ENCODE results near the gene ATP6V0A4.
A peak's percentile ranks its signal among the peaks of the same experiment; 100 is the strongest.
"Not testable (repeated sequence)": the region's sequence is repeated elsewhere in the genome, so short reads cannot be mapped to it uniquely, and the experiment has no call there.

Gene ATP6V0A4

GRCh38 chr7:138749960-138750359 lies 48.0 kb downstream of the ATP6V0A4 start:
- DNase-seq = no peak

- no peak for DNase-seq
These were observed 49.3 kb downstream of the ATP6V0A4 start for GRCh38 chr7:138748666-138749065.

- no peak for DNase-seq
These were observed 51.9 kb downstream of the ATP6V0A4 start for GRCh38 chr7:138746073-138746472.

GRCh38 chr7:138745189-138745588 lies 52.8 kb downstream of the ATP6V0A4 start:
- DNase-seq = no peak

- DNase-seq = no peak
These were observed 56.6 kb downstream of the ATP6V0A4 start for GRCh38 chr7:138741453-138741735.

- no peak for DNase-seq
These were observed 58.1 kb downstream of the ATP6V0A4 start for GRCh38 chr7:138739859-138740258.

- no peak for DNase-seq
These were observed 59.3 kb downstream of the ATP6V0A4 start for GRCh38 chr7:138738551-138739335.

GRCh38 chr7:138738114-138738513 lies 59.9 kb downstream of the ATP6V0A4 start:
- DNase-seq = no peak

GRCh38 chr7:138735399-138735798 lies 62.6 kb downstream of the ATP6V0A4 start:
- DNase-seq = no peak

- not testable (repeated sequence) for DNase-seq
These were observed 66.3 kb downstream of the ATP6V0A4 start for GRCh38 chr7:138731733-138732132.

GRCh38 chr7:138729444-138729843 lies 68.6 kb downstream of the ATP6V0A4 start:
- DNase-seq = no peak

GRCh38 chr7:138727336-138728099 lies 70.5 kb downstream of the ATP6V0A4 start:
- no peak for DNase-seq

GRCh38 chr7:138726288-138726687 lies 71.7 kb downstream of the ATP6V0A4 start:
- peak; percentile 20 for DNase-seq

- DNase-seq = no peak
These were observed 77.7 kb downstream of the ATP6V0A4 start for GRCh38 chr7:138720286-138720685.

GRCh38 chr7:138716889-138717288 lies 81.1 kb downstream of the ATP6V0A4 start:
- no peak for DNase-seq

GRCh38 chr7:138713191-138713590 lies 84.8 kb downstream of the ATP6V0A4 start:
- no peak for DNase-seq

GRCh38 chr7:138712652-138713051 lies 85.3 kb downstream of the ATP6V0A4 start:
- DNase-seq = no peak

- DNase-seq = no peak
These were observed 87.2 kb downstream of the ATP6V0A4 start for GRCh38 chr7:138710536-138711385.

GRCh38 chr7:138705167-138705566 lies 92.8 kb downstream of the ATP6V0A4 start:
- no peak for DNase-seq

GRCh38 chr7:138701537-138701923 lies 96.5 kb downstream of the ATP6V0A4 start:
- DNase-seq = no peak

- no peak for DNase-seq
These were observed 97.0 kb downstream of the ATP6V0A4 start, which contains the start of gene SVOPL for GRCh38 chr7:138700857-138701536. Gene SVOPL (minus strand): TSS chr7:138701362. CDS start chr7:138679045, 22,317 bp downstream.

GRCh38 chr7:138699661-138700060 lies 98.3 kb downstream of the ATP6V0A4 start:
- no peak for DNase-seq

GRCh38 chr7:138698281-138698680 lies 99.7 kb downstream of the ATP6V0A4 start:
- no peak for DNase-seq
